GM23338 (cell line): Measurements from ENCODE around the gene IL24. TPM values are rescaled to one million over a fixed set of nuclear protein-coding genes. Genes with fewer than 3 reads are reported as not detected.

Source experiments
- ATAC-seq: fragments of 200-7000 bp; cut with Tn5 transposase; 3 replicates; pipeline ENCODE4 v1.9.1; 2020
- DNase-seq: peaks from one replicate; pipeline ENCODE4 v3.0.0-alpha.2; 2015; ENCODE audit warnings: low spot score
- H2AFZ ChIP-seq: fragments of 200-600 bp; sonication (generic); 2 replicates; pipeline ENCODE4 v1.8.0; 2016; ENCODE audit warnings: antibody characterized with exemption, mild to moderate bottlenecking, moderate library complexity
- H3F3A ChIP-seq: fragments of 200-600 bp; sonication (generic); replicated peaks from 2 replicates; pipeline ENCODE4 v1.8.0; 2017; ENCODE audit warnings: antibody characterized with exemption, mixed run types, low read depth
- H3K27ac ChIP-seq: fragments of 200-600 bp; sonication (generic); 2 replicates; pipeline ENCODE4 v1.6.1; 2016; ENCODE audit warnings: low read depth
- H3K27me3 ChIP-seq: fragments of 200-600 bp; sonication (generic); 2 replicates; pipeline ENCODE4 v1.8.0; 2016; ENCODE audit warnings: mild to moderate bottlenecking, mixed run types, moderate library complexity; ENCODE audit not compliant: insufficient read depth
- H3K36me3 ChIP-seq: fragments of 200-600 bp; sonication (generic); 2 replicates; pipeline ENCODE4 v1.8.0; 2016; ENCODE audit warnings: mild to moderate bottlenecking; ENCODE audit not compliant: insufficient read depth
- H3K4me1 ChIP-seq: fragments of 200-600 bp; sonication (generic); 2 replicates; pipeline ENCODE4 v1.8.0; 2016; ENCODE audit warnings: mild to moderate bottlenecking, moderate library complexity; ENCODE audit not compliant: insufficient read depth
- H3K4me2 ChIP-seq: fragments of 200-600 bp; sonication (generic); 2 replicates; pipeline ENCODE4 v1.7.1; 2017; ENCODE audit warnings: mixed run types
- H3K4me3 ChIP-seq: fragments of 200-600 bp; sonication (generic); 2 replicates; pipeline ENCODE4 v1.6.1; 2016; ENCODE audit warnings: mixed run types
- H3K79me2 ChIP-seq: fragments of 200-600 bp; sonication (generic); replicated peaks from 2 replicates; pipeline ENCODE4 v1.8.0; 2017; ENCODE audit warnings: mild to moderate bottlenecking; ENCODE audit not compliant: insufficient read depth
- H3K9me2 ChIP-seq: fragments of 200-600 bp; sonication (generic); 2 replicates; pipeline ENCODE4 v1.8.0; 2017; ENCODE audit not compliant: insufficient read depth
- H4K20me1 ChIP-seq: fragments of 200-600 bp; sonication (generic); replicated peaks from 2 replicates; pipeline ENCODE4 v1.8.0; 2017; ENCODE audit warnings: mild to moderate bottlenecking; ENCODE audit not compliant: insufficient read depth
- H3K27ac Mint-ChIP-seq: 2 replicates; pipeline ENCODE4 v1.8.0; 2020; ENCODE audit warnings: inconsistent platforms, mild to moderate bottlenecking, moderate library complexity, mixed read lengths
- H3K27me3 Mint-ChIP-seq: 3 replicates; pipeline ENCODE4 v1.8.0; 2022; ENCODE audit warnings: low read depth, mild to moderate bottlenecking, moderate library complexity, mixed read lengths, inconsistent platforms; ENCODE audit not compliant: insufficient read depth, poor library complexity
- H3K36me3 Mint-ChIP-seq: 3 replicates; pipeline ENCODE4 v1.8.0; 2021; ENCODE audit warnings: low read depth, mild to moderate bottlenecking, inconsistent platforms, moderate library complexity, mixed read lengths
- H3K4me1 Mint-ChIP-seq: 3 replicates; pipeline ENCODE4 v1.8.0; 2020; ENCODE audit warnings: mild to moderate bottlenecking, inconsistent platforms, mixed read lengths
- H3K4me3 Mint-ChIP-seq: 3 replicates; pipeline ENCODE4 v1.8.0; 2021; ENCODE audit warnings: moderate library complexity, mild to moderate bottlenecking, inconsistent platforms, mixed read lengths
- H3K9me3 Mint-ChIP-seq: 3 replicates; pipeline ENCODE4 v1.8.0; 2020; ENCODE audit warnings: moderate library complexity, mild to moderate bottlenecking, inconsistent platforms, mixed read lengths
- ETS1 ChIP-seq: IDR thresholded peaks from 2 replicates; pipeline ENCODE4 v1.6.1; 2016; ENCODE audit warnings: antibody characterized with exemption
- EZH2phosphoT487 ChIP-seq: fragments of 200-600 bp; sonication (generic); IDR thresholded peaks from one replicate; pipeline ENCODE4 v1.8.1; 2018; ENCODE audit warnings: antibody characterized with exemption; ENCODE audit not compliant: unreplicated experiment
- JUNB ChIP-seq: IDR thresholded peaks from one replicate; pipeline ENCODE4 v1.6.1; 2016; ENCODE audit warnings: antibody characterized with exemption; ENCODE audit not compliant: unreplicated experiment
- NANOG ChIP-seq: IDR thresholded peaks from 2 replicates; pipeline ENCODE4 v1.6.1; 2016; ENCODE audit warnings: antibody characterized with exemption, borderline replicate concordance
- POLR2AphosphoS5 ChIP-seq: IDR thresholded peaks from 2 replicates; pipeline ENCODE4 v1.6.1; 2016; ENCODE audit warnings: antibody characterized with exemption, low read depth
- STAT1 ChIP-seq: IDR thresholded peaks from one replicate; pipeline ENCODE4 v1.6.1; 2016; ENCODE audit warnings: antibody characterized with exemption; ENCODE audit not compliant: unreplicated experiment
- ZNF114 ChIP-seq: fragments of 250-450 bp; sonication (Bioruptor Pico); IDR thresholded peaks from 2 replicates; pipeline ENCODE4 v1.5.0; 2020; ENCODE audit warnings: mild to moderate bottlenecking, moderate library complexity
- ZNF462 ChIP-seq: fragments of 250-450 bp; sonication (Bioruptor Pico); IDR thresholded peaks from 2 replicates; pipeline ENCODE4 v1.5.0; 2020; ENCODE audit warnings: mild to moderate bottlenecking, moderate library complexity
- polyA plus RNA-seq: library from polyadenylated mRNA; unstranded; fragments of >200 nt; fragmentation: Nextera tagmentation; extraction: Ambion mirVana; gene quantifications from 2 replicates; pipeline ENCODE4 v1.2.1, GENCODE V29; 2016
- total RNA-seq: library from RNA; depleted of rRNA; stranded (reverse); fragments of >200 nt; shearing (Covaris generic); gene quantifications from 2 replicates; pipeline ENCODE4 v1.2.3, GENCODE V29; 2014
- TF ChIP-seq, protein P1 (sequence below): IDR thresholded peaks from one replicate; pipeline ENCODE4 v1.6.1; 2018; ENCODE audit warnings: antibody characterized with exemption; ENCODE audit not compliant: unreplicated experiment

Gene IL24
- total and polyA plus RNA-seq, 2 experiments from 2014 or later, result not detected

DNA sequence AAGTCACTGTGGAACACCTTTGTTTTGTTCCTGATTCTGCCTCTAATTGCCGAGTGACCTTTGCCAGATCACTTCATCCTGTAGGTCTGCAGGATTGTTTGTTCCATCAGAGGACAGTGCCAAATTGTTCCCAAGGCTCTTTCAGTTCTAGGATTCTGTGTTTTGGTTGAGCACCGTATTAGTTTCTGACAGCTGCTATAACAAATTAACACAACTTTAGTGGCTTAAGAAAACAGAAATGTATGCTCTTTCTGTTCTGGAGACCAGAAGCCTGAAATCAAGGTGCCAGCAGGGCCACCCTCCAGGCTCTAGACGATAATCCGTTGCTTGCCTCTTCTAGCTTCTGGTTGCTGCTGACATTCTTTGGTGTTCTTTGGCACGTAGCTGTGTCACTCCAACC is 52.4 kb downstream of the IL24 start:
- Mint-ChIP-seq H3K27me3 (peaks cover 3% of the 10 kb centered on the region), H3K36me3 (no peaks in the 10 kb centered on the region), H3K4me1 (no peaks in the 10 kb centered on the region), H3K4me3 (no peak overlapping the region), H3K27ac (no peak overlapping the region), H3K9me3 (no peaks in the 10 kb centered on the region)
- H3K27ac ChIP-seq, result no peak overlapping the region
- H3K4me1 ChIP-seq, result no peaks in the 10 kb centered on the region
- H3F3A ChIP-seq, result no peaks in the 10 kb centered on the region
- no peak for TF ChIP-seq POLR2AphosphoS5
- no peak for TF ChIP-seq ZNF114
- TF ChIP-seq JUNB, result no peak
- TF ChIP-seq ETS1, result no peak
- TF ChIP-seq, protein P1, sequence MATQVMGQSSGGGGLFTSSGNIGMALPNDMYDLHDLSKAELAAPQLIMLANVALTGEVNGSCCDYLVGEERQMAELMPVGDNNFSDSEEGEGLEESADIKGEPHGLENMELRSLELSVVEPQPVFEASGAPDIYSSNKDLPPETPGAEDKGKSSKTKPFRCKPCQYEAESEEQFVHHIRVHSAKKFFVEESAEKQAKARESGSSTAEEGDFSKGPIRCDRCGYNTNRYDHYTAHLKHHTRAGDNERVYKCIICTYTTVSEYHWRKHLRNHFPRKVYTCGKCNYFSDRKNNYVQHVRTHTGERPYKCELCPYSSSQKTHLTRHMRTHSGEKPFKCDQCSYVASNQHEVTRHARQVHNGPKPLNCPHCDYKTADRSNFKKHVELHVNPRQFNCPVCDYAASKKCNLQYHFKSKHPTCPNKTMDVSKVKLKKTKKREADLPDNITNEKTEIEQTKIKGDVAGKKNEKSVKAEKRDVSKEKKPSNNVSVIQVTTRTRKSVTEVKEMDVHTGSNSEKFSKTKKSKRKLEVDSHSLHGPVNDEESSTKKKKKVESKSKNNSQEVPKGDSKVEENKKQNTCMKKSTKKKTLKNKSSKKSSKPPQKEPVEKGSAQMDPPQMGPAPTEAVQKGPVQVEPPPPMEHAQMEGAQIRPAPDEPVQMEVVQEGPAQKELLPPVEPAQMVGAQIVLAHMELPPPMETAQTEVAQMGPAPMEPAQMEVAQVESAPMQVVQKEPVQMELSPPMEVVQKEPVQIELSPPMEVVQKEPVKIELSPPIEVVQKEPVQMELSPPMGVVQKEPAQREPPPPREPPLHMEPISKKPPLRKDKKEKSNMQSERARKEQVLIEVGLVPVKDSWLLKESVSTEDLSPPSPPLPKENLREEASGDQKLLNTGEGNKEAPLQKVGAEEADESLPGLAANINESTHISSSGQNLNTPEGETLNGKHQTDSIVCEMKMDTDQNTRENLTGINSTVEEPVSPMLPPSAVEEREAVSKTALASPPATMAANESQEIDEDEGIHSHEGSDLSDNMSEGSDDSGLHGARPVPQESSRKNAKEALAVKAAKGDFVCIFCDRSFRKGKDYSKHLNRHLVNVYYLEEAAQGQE, result no peak
- TF ChIP-seq EZH2phosphoT487, result no peak
- no peak for TF ChIP-seq NANOG
- TF ChIP-seq ZNF462 (CRISPR knock-in tag), result no peak
- no peak for TF ChIP-seq STAT1
- H3K36me3 ChIP-seq, result no peaks in the 10 kb centered on the region
- DNase-seq (no peak), ATAC-seq (no peak)
- no peak overlapping the region for H3K4me2 ChIP-seq
- no peak overlapping the region for H3K4me3 ChIP-seq
- no peaks in the 10 kb centered on the region for H3K27me3 ChIP-seq
- no peak overlapping the region for H2AFZ ChIP-seq
- no peaks in the 10 kb centered on the region for H4K20me1 ChIP-seq
- H3K9me2 ChIP-seq, result peaks cover 5% of the 10 kb centered on the region; the same call in 1 of the 2 replicates
- no peaks in the 10 kb centered on the region for H3K79me2 ChIP-seq
